Tibial nerve (tissue), 4 donors: ENCODE data around the gene FEM1B. TPM values are rescaled to one million over a fixed set of nuclear protein-coding genes. Genes with fewer than 3 reads are reported as not detected.

Experiments used
- DNase-seq, 2 donors: peaks; one replicate each; pipeline ENCODE4 v3.0.0-alpha.2; 2019; ENCODE audit warnings: low spot score in 2 of 2
- H3K27ac ChIP-seq, 4 donors: fragments of 200-600 bp; sonication (generic) in 3 of 4; one replicate each; pipeline ENCODE4 v1.5.1; 2017 to 2019; ENCODE audit warnings: mild to moderate bottlenecking in 1 of 4
- H3K27me3 ChIP-seq, 2 donors: fragments of 200-600 bp; sonication (generic) in 1 of 2; one replicate each; pipeline versions ENCODE4 v1.5.1 to v1.6.0; 2017 to 2019
- H3K36me3 ChIP-seq, 3 donors: fragments of 200-600 bp; sonication (generic); one replicate each; pipeline ENCODE4 v1.5.1; 2018 to 2019
- H3K4me1 ChIP-seq, 4 donors: fragments of 200-600 bp; sonication (generic) in 3 of 4; one replicate each; pipeline ENCODE4 v1.5.1; 2017 to 2019
- H3K4me3 ChIP-seq, 4 donors: fragments of 200-600 bp; sonication (generic) in 3 of 4; one replicate each; pipeline ENCODE4 v1.5.1; 2017 to 2019; ENCODE audit warnings: mild to moderate bottlenecking in 1 of 4, moderate library complexity in 1 of 4
- H3K9me3 ChIP-seq, 4 donors: fragments of 200-600 bp; sonication (generic) in 3 of 4; one replicate each; pipeline ENCODE4 v1.5.1; 2017 to 2019
- CTCF ChIP-seq, 5 experiments: fragments of 200-600 bp in 3 of 5; fragments of 450-650 bp in 2 of 5; sonication (generic) in 3 of 5; IDR thresholded peaks; one replicate each; pipeline ENCODE4 v1.5.1; 2016 to 2019; ENCODE audit warnings: antibody characterized with exemption in 5 of 5, mild to moderate bottlenecking in 3 of 5, moderate library complexity in 2 of 5
- EP300 ChIP-seq, 2 donors: sonication (generic); formaldehyde crosslinking; IDR thresholded peaks; one replicate each; pipeline ENCODE4 v1.6.1; 2017; ENCODE audit warnings: antibody characterized with exemption in 2 of 2, mild to moderate bottlenecking in 1 of 2
- POLR2A ChIP-seq, 2 donors: fragments of 450-650 bp; IDR thresholded peaks; one replicate each; pipeline ENCODE4 v1.6.1; 2017; ENCODE audit warnings: antibody characterized with exemption in 2 of 2, mild to moderate bottlenecking in 2 of 2, moderate library complexity in 2 of 2
- WGBS, 2 donors: methylation state at CpG; one replicate each; pipeline ENCODE4 v1.1.5; 2018; 5-methylcytosine and 5-hydroxymethylcytosine counted together
- total RNA-seq, 4 donors: library from RNA; depleted of rRNA; stranded (reverse); fragments of >200 nt; gene quantifications; one replicate each; pipeline ENCODE4 v1.1.0, GENCODE V29; 2016

Gene FEM1B
- total RNA-seq, 4 donors from 2014 or later: 39.0 to 47.6 (median 39.9) TPM

GRCh38 chr15:68340726-68341671 lies 63.5 kb downstream of the FEM1B start:
- WGBS, 2 donors: 46 to 60% methylated on average over 15 of the region's 15 CpGs
- no peak for DNase-seq

GRCh38 chr15:68341760-68342725 lies 64.5 kb downstream of the FEM1B start:
- no peak for TF ChIP-seq POLR2A (IDR thresholded peaks at IDR 0.05)
- peak in 1 of 2 donors; percentile 1 for TF ChIP-seq EP300 (IDR thresholded peaks at IDR 0.05)
- Histone ChIP-seq H3K36me3 (no peaks in the 10 kb centered on the region), H3K9me3 (no peaks in the 10 kb centered on the region), H3K4me1 (peaks cover 0 to 46% (median 16%) of the 10 kb centered on the region in 4 donors), H3K27me3 (no peaks in the 10 kb centered on the region), H3K4me3 (no peak overlapping the region), H3K27ac (peak overlapping the region; percentile 54 to 83 (median 74))
- peak in 1 of 2 donors; percentile 42 for DNase-seq
- 46 to 54% methylated on average over 15 to 17 of the region's 17 CpGs for WGBS, 2 donors

More at GRCh38 chr15:68340726-68341671, 63.5 kb downstream of the FEM1B start:
- Histone ChIP-seq H3K36me3 (no peaks in the 10 kb centered on the region), H3K27ac (peak overlapping the region; percentile 31 to 83 (median 74)), H3K4me3 (no peak overlapping the region), H3K27me3 (no peaks in the 10 kb centered on the region), H3K4me1 (peaks cover 0 to 49% (median 16%) of the 10 kb centered on the region in 4 donors), H3K9me3 (no peaks in the 10 kb centered on the region)
- TF ChIP-seq POLR2A (IDR thresholded peaks at IDR 0.05): no peak
- peak in 1 of 2 donors; percentile 31 for TF ChIP-seq EP300 (IDR thresholded peaks at IDR 0.05)
- no peak for TF ChIP-seq CTCF (IDR thresholded peaks at IDR 0.05)

GRCh38 chr15:68343579-68344225 lies 66.2 kb downstream of the FEM1B start:
- WGBS, 2 donors: 79 to 87% methylated on average over 14 of the region's 14 CpGs
- Histone ChIP-seq H3K27ac (peak overlapping the region in 1 of 4 donors; percentile 83), H3K4me3 (no peak overlapping the region), H3K27me3 (no peaks in the 10 kb centered on the region), H3K36me3 (no peaks in the 10 kb centered on the region), H3K4me1 (peaks cover 0 to 54% (median 16%) of the 10 kb centered on the region in 4 donors), H3K9me3 (no peaks in the 10 kb centered on the region)
- DNase-seq: no peak
- TF ChIP-seq CTCF (IDR thresholded peaks at IDR 0.05) (no peak), POLR2A (IDR thresholded peaks at IDR 0.05) (no peak), EP300 (IDR thresholded peaks at IDR 0.05) (no peak)

GRCh38 chr15:68344600-68344999 lies 67.1 kb downstream of the FEM1B start:
- no peaks in the 10 kb centered on the region for H3K9me3 ChIP-seq
- peaks cover 0 to 54% (median 16%) of the 10 kb centered on the region in 4 donors for H3K4me1 ChIP-seq
- 93 to 96% methylated on average over 7 of the region's 7 CpGs for WGBS, 2 donors
- DNase-seq: no peak
- H3K27ac ChIP-seq: no peak overlapping the region
- no peaks in the 10 kb centered on the region for H3K27me3 ChIP-seq
- H3K36me3 ChIP-seq: no peaks in the 10 kb centered on the region
- no peak overlapping the region for H3K4me3 ChIP-seq
- TF ChIP-seq POLR2A (IDR thresholded peaks at IDR 0.05) (no peak), EP300 (IDR thresholded peaks at IDR 0.05) (no peak), CTCF (IDR thresholded peaks at IDR 0.05) (no peak)

Other genes starting within 250 kb of the FEM1B start
- 100 to 1,000 TPM in 1 of 4 donors, 10 to 100 TPM in 3; 61.8 to 106 (median 86.3) TPM for gene PIAS1, start 223.4 kb upstream of the FEM1B start, total RNA-seq
- 10 to 100 TPM in 3 of 4 donors, 1 to 10 TPM in 1; 7.5 to 27.1 (median 13.6) TPM for gene CALML4, start 72.4 kb upstream of the FEM1B start, total RNA-seq
- gene CLN6, start 48.0 kb upstream of the FEM1B start, total RNA-seq: 10 to 100 TPM; 10.0 to 28.8 (median 16.3) TPM
- gene ITGA11, start 154.4 kb downstream of the FEM1B start, total RNA-seq: 10 to 100 TPM in 1 of 4 donors, 1 to 10 TPM in 3; 2.7 to 12.1 (median 6.9) TPM